Endothelial cell of umbilical vein (primary cell): ENCODE measurements around the gene KCNJ2. TPM values are rescaled to one million over a fixed set of nuclear protein-coding genes. Genes with fewer than 3 reads are reported as not detected.
A peak's percentile ranks its signal among the peaks of the same experiment; 100 is the strongest.

ENCODE experiments used
- BruUV-seq: library from RNA; stranded (reverse); fragments of 400-500 nt; replicated peaks from 2 replicates; lab custom pipeline; 2021; lab: Mats Ljungman, UMichigan
- CTCF ChIA-PET: fragments of 300-600, 350-600 bp; sonication (Branson Sonifier 250); formaldehyde crosslinking; loops from one replicate; lab custom pipeline; 2021; ENCODE audit warnings: antibody characterized with exemption, inconsistent platforms; lab: Charles Lee
- POLR2A ChIA-PET: fragments of 300-600, 350-600 bp; sonication (Branson Sonifier 250); formaldehyde crosslinking; loops from one replicate; lab custom pipeline; 2021; ENCODE audit warnings: antibody characterized with exemption, inconsistent platforms; lab: Charles Lee
- DNase-seq: peaks from one replicate; pipeline ENCODE4 v3.0.0-alpha.2; 2011; ENCODE audit warnings: low read depth, low spot score
- FAIRE-seq: peaks from 2 replicates; lab custom pipeline; 2011; peaks lifted over from hg19 to GRCh38; lab: Jason Lieb, UNC
- H2AFZ ChIP-seq: 2 replicates; pipeline ENCODE4 v1.6.0; 2012; ENCODE audit warnings: low read depth, low read length, control low read depth, inconsistent platforms
- H3K27ac ChIP-seq: 2 replicates; pipeline ENCODE4 v1.5.1; 2011; ENCODE audit warnings: low read depth, mild to moderate bottlenecking, control low read depth, low read length, moderate library complexity; ENCODE audit not compliant: insufficient read depth
- H3K27me3 ChIP-seq, 2 experiments: 2 replicates each; pipeline versions ENCODE4 v1.6.0 to v1.6.1; 2011; ENCODE audit warnings: low read length in 2 of 2, mixed read lengths in 1 of 2; ENCODE audit not compliant: control insufficient read depth in 2 of 2, insufficient read depth in 2 of 2
- H3K36me3 ChIP-seq, 2 experiments: 2 replicates in 1 of 2; 3 replicates in 1 of 2; pipeline ENCODE4 v1.5.1; 2011; ENCODE audit warnings: low read length in 2 of 2, mild to moderate bottlenecking in 1 of 2, moderate library complexity in 1 of 2; ENCODE audit not compliant: control insufficient read depth in 2 of 2, insufficient read depth in 2 of 2; ENCODE audit errors: extremely low read depth in 1 of 2
- H3K4me1 ChIP-seq: 3 replicates; pipeline ENCODE4 v1.5.1; 2011; ENCODE audit warnings: mild to moderate bottlenecking, low read length; ENCODE audit not compliant: control insufficient read depth, insufficient read depth; ENCODE audit errors: extremely low read depth
- H3K4me2 ChIP-seq: 2 replicates; pipeline ENCODE4 v1.6.1; 2011; ENCODE audit warnings: low read length, control low read depth, mixed read lengths; ENCODE audit not compliant: insufficient read depth
- H3K4me3 ChIP-seq, 3 experiments: fragments of 200-600 bp in 1 of 3; sonication (generic), shearing (Covaris generic) in 1 of 3; replicated peaks in 1 of 3; 2 replicates each; pipeline ENCODE4 v1.5.1; 2011 to 2016; ENCODE audit warnings: control low read depth in 3 of 3, low read length in 3 of 3, mild to moderate bottlenecking in 2 of 3, inconsistent platforms in 1 of 3, low read depth in 1 of 3, moderate library complexity in 1 of 3; ENCODE audit not compliant: insufficient read depth in 1 of 3
- H3K79me2 ChIP-seq: 2 replicates; pipeline ENCODE4 v1.6.0; 2012; ENCODE audit warnings: low read length, inconsistent platforms; ENCODE audit not compliant: control insufficient read depth, insufficient read depth
- H3K9ac ChIP-seq: replicated peaks from 2 replicates; pipeline ENCODE3; 2011; ENCODE audit warnings: low read length, control low read depth; ENCODE audit not compliant: insufficient read depth; ENCODE audit errors: extremely low read depth
- H3K9me1 ChIP-seq: replicated peaks from 3 replicates; pipeline ENCODE4 v1.6.0; 2011; ENCODE audit warnings: mild to moderate bottlenecking, low read length; ENCODE audit not compliant: control insufficient read depth, insufficient read depth; ENCODE audit errors: extremely low read depth
- H3K9me3 ChIP-seq: replicated peaks from 2 replicates; pipeline ENCODE4 v1.5.1; 2012; ENCODE audit warnings: low read length, inconsistent platforms; ENCODE audit not compliant: control insufficient read depth, insufficient read depth
- H4K20me1 ChIP-seq: replicated peaks from 2 replicates; pipeline ENCODE3; 2011; ENCODE audit warnings: mild to moderate bottlenecking, low read length; ENCODE audit not compliant: control insufficient read depth, insufficient read depth; ENCODE audit errors: extremely low read depth
- CTCF ChIP-seq, 2 donors: IDR thresholded peaks; 1 replicate in 1 of 2; 2 replicates in 1 of 2; pipeline ENCODE4 v1.5.1; 2011; ENCODE audit warnings: low read length in 2 of 2, mild to moderate bottlenecking in 2 of 2, moderate library complexity in 2 of 2, control low read depth in 1 of 2, inconsistent platforms in 1 of 2, low read depth in 1 of 2; ENCODE audit not compliant: insufficient read depth in 1 of 2; ENCODE audit errors: extremely low read depth in 1 of 2
- EZH2 ChIP-seq: IDR thresholded peaks from 2 replicates; pipeline ENCODE4 v1.6.1; 2012; ENCODE audit warnings: borderline replicate concordance, low read depth, mild to moderate bottlenecking, moderate library complexity, low read length, inconsistent platforms; ENCODE audit not compliant: severe bottlenecking
- FOS ChIP-seq: IDR thresholded peaks from 2 replicates; pipeline ENCODE4 v1.6.1; 2011; ENCODE audit warnings: mild to moderate bottlenecking, low read length, moderate library complexity, borderline replicate concordance; ENCODE audit not compliant: insufficient read depth
- GATA2 ChIP-seq: IDR thresholded peaks from 2 replicates; pipeline ENCODE4 v1.7.0; 2011; ENCODE audit warnings: low read depth, mild to moderate bottlenecking, moderate library complexity, mixed read lengths, low read length; ENCODE audit not compliant: insufficient read length, insufficient read depth
- JUN ChIP-seq: IDR thresholded peaks from 2 replicates; pipeline ENCODE4 v1.6.1; 2011; ENCODE audit warnings: borderline replicate concordance, low read depth; ENCODE audit not compliant: insufficient read length, insufficient read depth
- MAX ChIP-seq: IDR thresholded peaks from 2 replicates; pipeline ENCODE4 v1.6.1; 2011; ENCODE audit not compliant: insufficient read depth, insufficient read length
- MYC ChIP-seq: IDR thresholded peaks from one replicate; pipeline ENCODE4 v1.6.1; 2011; ENCODE audit warnings: mild to moderate bottlenecking, low read depth, low read length
- POLR2A ChIP-seq: IDR thresholded peaks from 2 replicates; pipeline ENCODE4 v1.6.1; 2012; ENCODE audit warnings: low read depth, mild to moderate bottlenecking, control low read depth, low read length
- POLR2AphosphoS5 ChIP-seq: IDR thresholded peaks from 2 replicates; pipeline ENCODE4 v1.6.1; 2012; ENCODE audit warnings: low read depth, mild to moderate bottlenecking, control low read depth, low read length, moderate library complexity; ENCODE audit not compliant: insufficient read depth
- dilution Hi-C: fragments of 300-500 bp; cut with MboI; formaldehyde crosslinking; loops from one replicate; pipeline ENCODE4 v1.15.0; 2019; ENCODE audit warnings: low sequenced_read_pairs; ENCODE audit not compliant: extremely low pct_ligation_motif_present
- intact Hi-C: fragments of 100-400 bp; cut with micrococcal nuclease; formaldehyde crosslinking; loops from one replicate; pipeline ENCODE4 v1.10.0; 2022
- polyA plus RNA-seq, 4 experiments: library from polyadenylated mRNA; depleted of rRNA in 3 of 4; stranded (reverse) in 3 of 4; unstranded in 1 of 4; fragments of >200 nt; gene quantifications; 2 replicates each; pipeline versions ENCODE4 v1.2.1 to v1.2.3, GENCODE V29; 2011 to 2012; ENCODE audit warnings: missing spikeins in 1 of 4
- total RNA-seq: library from RNA; stranded (reverse); gene quantifications from 2 replicates; pipeline ENCODE4 v1.2.3, GENCODE V29; 2021

KCNJ2 gene
- total and polyA plus RNA-seq, 2 donors (not counting 3 experiments of a cell fraction or from before 2014, with no cell fraction given) = 8.3 to 11.5 TPM

- H3K27ac ChIP-seq = peak overlapping the region; percentile 100
- no peaks in the 10 kb centered on the region for H3K9me3 ChIP-seq
- ChIA-PET CTCF (interaction anchor here (0.9 to 3.9 kb wide), 4 partner anchors 11 to 550 kb away, joined by 3 to 37 read pairs (median 6); partner anchors contain the start of gene KCNJ2), POLR2A (interaction anchor here (0.6 to 2.4 kb wide), 2 partner anchors 10 to 29 kb away, joined by 4 to 7 read pairs; no protein-coding TSS in a partner anchor)
- no peak overlapping the region for H3K4me3 ChIP-seq
- H3K27me3 ChIP-seq = no peaks in the 10 kb centered on the region
- H3K9ac ChIP-seq = peak overlapping the region; percentile 99
- H3K4me2 ChIP-seq = no peak overlapping the region
- H3K79me2 ChIP-seq = no peaks in the 10 kb centered on the region
- H3K9me1 ChIP-seq = no peaks in the 10 kb centered on the region
- H3K4me1 ChIP-seq = peaks cover 44% of the 10 kb centered on the region
- intact Hi-C loops (no loop called here), dilution Hi-C loops (no loop called here)
- no peak overlapping the region for H2AFZ ChIP-seq
- no peak for TF ChIP-seq FOS
- TF ChIP-seq GATA2 = no peak
- no peak for TF ChIP-seq MAX
- no peak for TF ChIP-seq JUN
- no peak for TF ChIP-seq CTCF (IDR thresholded peaks at IDR 0.05; ENCODE audit: extremely low read depth in 1 of 2, insufficient read depth in 1 of 2, low read depth in 1 of 2, low read length in 2 of 2)
- no peak for TF ChIP-seq POLR2A
- TF ChIP-seq EZH2 = no peak
- no peak for TF ChIP-seq POLR2AphosphoS5
- no peak for TF ChIP-seq MYC
- FAIRE-seq = no peak
- H4K20me1 ChIP-seq = no peaks in the 10 kb centered on the region
- no peaks in the 10 kb centered on the region for H3K36me3 ChIP-seq
- peak; percentile 30 for DNase-seq
- no TSS peak for BruUV-seq
Observed at GRCh38 chr17:70157151-70157550, 12.2 kb upstream of the KCNJ2 start.
